ENCODE measurements around the gene RSRP1.
"Not testable (repeated sequence)": the region's sequence is repeated elsewhere in the genome, so short reads cannot be mapped to it uniquely, and the experiment has no call there.

Gene RSRP1

GRCh38 chr1:25256578-25256965, 9.3 kb upstream of the RSRP1 start:
- no peak for DNase-seq (ENCODE audit: low spot score)

GRCh38 chr1:25255706-25256577, 8.7 kb upstream of the RSRP1 start:
- DNase-seq (ENCODE audit: low spot score), result no peak

GRCh38 chr1:25253911-25254310, 6.7 kb upstream of the RSRP1 start:
- DNase-seq (ENCODE audit: low spot score), result no peak

GRCh38 chr1:25247829-25248754, 838 bp upstream of the RSRP1 start:
- no peak for DNase-seq (ENCODE audit: low spot score)

- DNase-seq (ENCODE audit: low spot score), result peak; percentile 54
Observed at GRCh38 chr1:25246600-25247023, 642 bp downstream of the RSRP1 start.

- DNase-seq (ENCODE audit: low spot score), result no peak
Observed at GRCh38 chr1:25245809-25246599, 1.2 kb downstream of the RSRP1 start.

GRCh38 chr1:25245393-25245792, 1.9 kb downstream of the RSRP1 start:
- DNase-seq (ENCODE audit: low spot score), result no peak

- no peak for DNase-seq (ENCODE audit: low spot score)
Observed at GRCh38 chr1:25243907-25244306, 3.3 kb downstream of the RSRP1 start.

- DNase-seq (ENCODE audit: low spot score), result peak; percentile 95
Observed at GRCh38 chr1:25239681-25240541, 7.3 kb downstream of the RSRP1 start.

- no peak for DNase-seq (ENCODE audit: low spot score)
Observed at GRCh38 chr1:25238046-25238445, 9.2 kb downstream of the RSRP1 start.

GRCh38 chr1:25236261-25236660, 11.0 kb downstream of the RSRP1 start:
- not testable (repeated sequence) for DNase-seq (ENCODE audit: low spot score)

GRCh38 chr1:25235411-25235810, 11.8 kb downstream of the RSRP1 start:
- DNase-seq (ENCODE audit: low spot score), result not testable (repeated sequence)

- DNase-seq (ENCODE audit: low spot score), result peak; percentile 85
Observed at GRCh38 chr1:25232866-25233784, 14.1 kb downstream of the RSRP1 start.

GRCh38 chr1:25232027-25232865, 15.0 kb downstream of the RSRP1 start, which contains the start of gene SYF2:
SYF2 (minus strand) TSS chr1:25232502; CDS start chr1:25232467, 35 bp downstream.
- DNase-seq (ENCODE audit: low spot score), result peak; percentile 96

- no peak for DNase-seq (ENCODE audit: low spot score)
Observed at GRCh38 chr1:25223471-25223870, 23.8 kb downstream of the RSRP1 start.

- no peak for DNase-seq (ENCODE audit: low spot score)
Observed at GRCh38 chr1:25222606-25223005, 24.6 kb downstream of the RSRP1 start.

GRCh38 chr1:25220666-25221065, 26.6 kb downstream of the RSRP1 start:
- DNase-seq (ENCODE audit: low spot score), result no peak

GRCh38 chr1:25219661-25220251, 27.5 kb downstream of the RSRP1 start:
- DNase-seq (ENCODE audit: low spot score), result no peak

Measured in Ammon's horn (tissue), 1 donor.